ENCODE measurements around the gene MYH11.

- TF ChIP-seq CTCF (conservative IDR thresholded peaks at IDR 0.05; ENCODE audit: low read depth, low read length), result no peak
- no peak for TF ChIP-seq EZH2 (IDR thresholded peaks at IDR 0.05; ENCODE audit: borderline replicate concordance, low read depth, low read length, poor library complexity, severe bottlenecking)
Observed at GRCh38 chr16:15832241-15832640, 24.6 kb downstream of the MYH11 start.

Measured in A673 (cell line).